Liver (tissue), 3 donors: ENCODE results near the gene MTSS2.

Source experiments
- ATF3 ChIP-seq: IDR thresholded peaks from 2 replicates; pipeline ENCODE4 v1.6.1; 2016; ENCODE audit warnings: antibody characterized with exemption
- CTCF ChIP-seq: fragments of 150-350 bp; IDR thresholded peaks from 2 replicates; pipeline ENCODE4 v1.5.1; 2017; ENCODE audit warnings: improper control_type of control experiment, low read depth, low read length; ENCODE audit not compliant: missing input control
- FOXA2 ChIP-seq: IDR thresholded peaks from 2 replicates; pipeline ENCODE4 v1.6.1; 2016; ENCODE audit warnings: antibody characterized with exemption
- JUND ChIP-seq, 2 donors: IDR thresholded peaks; 2 replicates each; pipeline ENCODE4 v1.6.1; 2016; ENCODE audit warnings: antibody characterized with exemption in 2 of 2
- MAX ChIP-seq: IDR thresholded peaks from 2 replicates; pipeline ENCODE4 v1.6.1; 2016; ENCODE audit warnings: antibody characterized with exemption
- RAD21 ChIP-seq, 2 donors: IDR thresholded peaks; 2 replicates each; pipeline ENCODE4 v1.6.1; 2016; ENCODE audit warnings: antibody characterized with exemption in 2 of 2, mild to moderate bottlenecking in 2 of 2
- TAF1 ChIP-seq: conservative IDR thresholded peaks from 2 replicates; pipeline ENCODE4 v1.6.1; 2016; ENCODE audit warnings: antibody characterized with exemption, mild to moderate bottlenecking
- YY1 ChIP-seq: IDR thresholded peaks from 2 replicates; pipeline ENCODE4 v1.6.1; 2016; ENCODE audit warnings: antibody characterized with exemption, mild to moderate bottlenecking
- TF ChIP-seq, protein P1 (sequence below): IDR thresholded peaks from 2 replicates; pipeline ENCODE4 v1.6.1; 2016; ENCODE audit warnings: antibody characterized with exemption, mild to moderate bottlenecking
- donor health status: healthy.
- donor health status: healthy.

DNA sequence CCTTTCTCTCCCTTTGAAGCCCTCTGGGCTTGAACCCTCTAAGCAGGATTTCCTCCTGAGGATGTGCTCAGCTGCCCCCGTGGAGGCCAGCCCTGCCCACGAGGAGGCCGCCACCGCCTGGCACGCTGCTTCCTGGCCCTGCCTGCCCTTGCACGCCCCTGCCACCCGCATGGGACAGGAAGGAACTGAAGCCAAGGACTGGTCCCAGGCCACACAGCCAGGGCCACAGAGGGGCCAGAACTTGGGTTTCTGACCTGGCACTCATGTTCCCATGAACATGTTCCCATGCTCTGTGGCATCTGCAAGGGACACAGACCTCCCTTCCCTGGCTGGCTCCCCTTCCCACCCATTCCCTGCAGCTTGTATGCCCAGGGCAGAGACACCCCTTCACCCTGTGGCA lies 24.1 kb upstream of the MTSS2 start:
- TF ChIP-seq CTCF (no peak), ATF3 (no peak), JUND (IDR thresholded peaks at IDR 0.05) (no peak), YY1 (no peak), FOXA2 (no peak), MAX (no peak), TAF1 (no peak), RAD21 (IDR thresholded peaks at IDR 0.05) (no peak)
- TF ChIP-seq, protein P1, sequence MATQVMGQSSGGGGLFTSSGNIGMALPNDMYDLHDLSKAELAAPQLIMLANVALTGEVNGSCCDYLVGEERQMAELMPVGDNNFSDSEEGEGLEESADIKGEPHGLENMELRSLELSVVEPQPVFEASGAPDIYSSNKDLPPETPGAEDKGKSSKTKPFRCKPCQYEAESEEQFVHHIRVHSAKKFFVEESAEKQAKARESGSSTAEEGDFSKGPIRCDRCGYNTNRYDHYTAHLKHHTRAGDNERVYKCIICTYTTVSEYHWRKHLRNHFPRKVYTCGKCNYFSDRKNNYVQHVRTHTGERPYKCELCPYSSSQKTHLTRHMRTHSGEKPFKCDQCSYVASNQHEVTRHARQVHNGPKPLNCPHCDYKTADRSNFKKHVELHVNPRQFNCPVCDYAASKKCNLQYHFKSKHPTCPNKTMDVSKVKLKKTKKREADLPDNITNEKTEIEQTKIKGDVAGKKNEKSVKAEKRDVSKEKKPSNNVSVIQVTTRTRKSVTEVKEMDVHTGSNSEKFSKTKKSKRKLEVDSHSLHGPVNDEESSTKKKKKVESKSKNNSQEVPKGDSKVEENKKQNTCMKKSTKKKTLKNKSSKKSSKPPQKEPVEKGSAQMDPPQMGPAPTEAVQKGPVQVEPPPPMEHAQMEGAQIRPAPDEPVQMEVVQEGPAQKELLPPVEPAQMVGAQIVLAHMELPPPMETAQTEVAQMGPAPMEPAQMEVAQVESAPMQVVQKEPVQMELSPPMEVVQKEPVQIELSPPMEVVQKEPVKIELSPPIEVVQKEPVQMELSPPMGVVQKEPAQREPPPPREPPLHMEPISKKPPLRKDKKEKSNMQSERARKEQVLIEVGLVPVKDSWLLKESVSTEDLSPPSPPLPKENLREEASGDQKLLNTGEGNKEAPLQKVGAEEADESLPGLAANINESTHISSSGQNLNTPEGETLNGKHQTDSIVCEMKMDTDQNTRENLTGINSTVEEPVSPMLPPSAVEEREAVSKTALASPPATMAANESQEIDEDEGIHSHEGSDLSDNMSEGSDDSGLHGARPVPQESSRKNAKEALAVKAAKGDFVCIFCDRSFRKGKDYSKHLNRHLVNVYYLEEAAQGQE, result no peak
